Measurements from ENCODE around the gene LHX3.

Gene LHX3

GRCh38 chr9:136202454-136203407, 2.2 kb downstream of the LHX3 start:
- Histone ChIP-seq H3K27me3 (ENCODE audit: insufficient read depth, low read length) (peaks cover 84% of the 10 kb centered on the region), H3K4me1 (ENCODE audit: insufficient read depth, low read length) (no peaks in the 10 kb centered on the region), H3K9me3 (ENCODE audit: insufficient read depth, low read depth, low read length) (no peaks in the 10 kb centered on the region), H3K27ac (ENCODE audit: low read depth, low read length) (no peak overlapping the region), H3K9ac (ENCODE audit: low read depth, low read length) (no peak overlapping the region), H3K4me3 (ENCODE audit: low read length) (peak overlapping the region; percentile 32; the same call in 1 of the 2 replicates), H3K36me3 (ENCODE audit: insufficient read depth, low read length) (no peaks in the 10 kb centered on the region)
- whole genome bisulfite sequencing, result 13% methylated on average over 99 of the region's 99 CpGs

DNA sequence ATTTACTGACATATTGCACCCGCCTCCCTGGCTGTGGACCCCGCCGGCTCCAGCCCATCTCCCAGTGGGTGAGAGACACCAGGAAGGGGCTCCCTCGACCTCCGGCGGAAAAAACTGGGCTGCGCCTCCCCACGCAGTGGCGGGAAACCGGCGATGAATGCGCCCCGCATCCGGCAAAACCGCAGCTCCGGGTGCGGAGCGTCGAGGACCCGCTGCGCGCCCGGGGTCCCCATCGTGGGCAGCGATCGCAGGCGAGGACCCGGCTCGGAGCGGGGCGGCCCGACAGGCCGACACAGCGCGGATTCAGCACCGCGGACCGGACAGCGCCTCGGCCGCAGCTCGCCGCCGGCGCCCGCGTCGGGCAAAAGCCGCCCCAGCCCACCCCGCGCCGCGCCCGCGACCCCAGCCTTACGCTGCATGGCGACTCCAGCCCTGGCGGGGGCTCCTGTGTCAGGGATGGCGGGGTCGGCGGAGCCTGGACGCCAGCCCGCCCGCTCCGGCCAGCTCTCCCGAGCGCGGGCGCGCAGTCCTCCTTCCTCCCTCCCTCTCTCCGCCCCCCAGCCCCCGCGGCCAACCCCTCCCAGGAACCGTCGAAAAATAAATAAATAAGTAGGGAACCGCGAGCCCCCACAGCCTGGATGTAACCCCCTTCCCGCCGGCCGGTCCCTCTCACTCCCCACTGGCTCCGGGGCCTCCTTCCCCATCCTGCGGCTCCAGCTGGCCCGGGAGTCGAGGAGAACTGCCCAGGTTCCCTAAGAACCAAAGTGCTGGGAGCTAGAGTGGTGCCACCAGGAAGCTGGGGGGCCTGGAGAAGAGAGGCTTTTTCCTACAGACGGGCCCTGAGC, 3.1 kb downstream of the LHX3 start:
- WGBS, result 9% methylated on average over 85 of the region's 85 CpGs
- H3K4me1 ChIP-seq (ENCODE audit: insufficient read depth, low read length), result peaks cover 2% of the 10 kb centered on the region; the same call in 1 of the 2 replicates
- no peak overlapping the region for H3K27ac ChIP-seq (ENCODE audit: low read depth, low read length)
- peaks cover 93% of the 10 kb centered on the region for H3K27me3 ChIP-seq (ENCODE audit: insufficient read depth, low read length)
- H3K9ac ChIP-seq (ENCODE audit: low read depth, low read length), result no peak overlapping the region
- H3K9me3 ChIP-seq (ENCODE audit: insufficient read depth, low read depth, low read length), result no peaks in the 10 kb centered on the region
- H3K36me3 ChIP-seq (ENCODE audit: insufficient read depth, low read length), result no peaks in the 10 kb centered on the region
- H3K4me3 ChIP-seq (ENCODE audit: low read length), result no peak overlapping the region

GRCh38 chr9:136201174-136201573, 3.8 kb downstream of the LHX3 start:
- no peak overlapping the region for H3K4me3 ChIP-seq (ENCODE audit: low read length)
- 59% methylated on average over 13 of the region's 13 CpGs for WGBS

GRCh38 chr9:136200424-136200823, 4.5 kb downstream of the LHX3 start:
- no peak overlapping the region for H3K9ac ChIP-seq (ENCODE audit: low read depth, low read length)
- 70% methylated on average over 19 of the region's 19 CpGs for WGBS
- no peaks in the 10 kb centered on the region for H3K9me3 ChIP-seq (ENCODE audit: insufficient read depth, low read depth, low read length)
- no peak overlapping the region for H3K27ac ChIP-seq (ENCODE audit: low read depth, low read length)
- no peak overlapping the region for H3K4me3 ChIP-seq (ENCODE audit: low read length)
- H3K27me3 ChIP-seq (ENCODE audit: insufficient read depth, low read length), result peaks cover 98% of the 10 kb centered on the region
- peaks cover 7% of the 10 kb centered on the region; the same call in 1 of the 2 replicates for H3K4me1 ChIP-seq (ENCODE audit: insufficient read depth, low read length)
- H3K36me3 ChIP-seq (ENCODE audit: insufficient read depth, low read length), result no peaks in the 10 kb centered on the region

More at GRCh38 chr9:136201174-136201573, 3.8 kb downstream of the LHX3 start:
- no peaks in the 10 kb centered on the region for H3K9me3 ChIP-seq (ENCODE audit: insufficient read depth, low read depth, low read length)
- no peak overlapping the region for H3K9ac ChIP-seq (ENCODE audit: low read depth, low read length)
- no peak overlapping the region for H3K27ac ChIP-seq (ENCODE audit: low read depth, low read length)
- peaks cover 7% of the 10 kb centered on the region; the same call in 1 of the 2 replicates for H3K4me1 ChIP-seq (ENCODE audit: insufficient read depth, low read length)
- H3K36me3 ChIP-seq (ENCODE audit: insufficient read depth, low read length), result no peaks in the 10 kb centered on the region
- H3K27me3 ChIP-seq (ENCODE audit: insufficient read depth, low read length), result peaks cover 98% of the 10 kb centered on the region

DNA sequence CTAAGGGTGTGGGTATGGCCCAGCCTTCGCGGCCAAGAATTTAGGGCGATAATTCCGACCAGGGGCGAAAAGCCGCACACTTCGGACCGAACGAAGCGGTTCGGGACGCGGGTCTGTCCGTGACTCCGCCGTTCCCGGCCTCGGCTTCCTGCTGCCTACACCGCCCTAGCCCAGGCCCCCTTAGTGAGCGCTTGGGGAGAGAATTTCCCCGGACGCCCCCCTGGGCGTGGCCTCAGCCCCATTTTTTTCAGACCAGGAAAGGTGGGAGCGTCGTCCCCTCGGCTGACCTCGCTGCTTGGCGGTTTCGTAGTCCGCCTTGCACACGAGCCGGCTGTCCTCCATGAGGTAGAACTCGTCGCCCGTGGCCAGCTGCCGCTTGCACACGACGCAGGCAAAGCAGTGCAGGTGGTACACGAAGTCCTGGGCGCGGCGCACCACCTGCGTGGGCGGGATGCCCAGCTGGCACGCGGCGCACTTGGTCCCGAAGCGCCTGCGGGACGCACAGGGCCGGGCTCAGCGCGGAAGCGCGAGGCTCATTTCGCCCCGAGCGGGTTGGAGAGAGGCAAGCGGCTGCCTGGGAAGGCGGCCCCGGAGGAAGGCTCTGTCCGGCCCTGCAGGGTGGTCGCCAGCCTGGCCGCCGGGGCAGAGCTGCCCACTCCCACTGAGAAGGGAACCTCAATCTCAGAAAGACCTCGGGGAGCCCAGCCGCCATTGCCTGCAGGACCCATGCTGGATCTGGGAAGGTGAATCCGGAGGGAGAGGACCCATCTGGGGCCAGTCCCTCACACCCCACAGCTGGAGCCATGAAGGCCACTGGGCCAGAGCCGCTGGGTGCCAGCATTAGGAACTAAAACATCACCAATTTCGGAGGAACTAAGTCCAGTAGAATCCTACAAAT, 5.3 kb downstream of the LHX3 start:
- H3K9me3 ChIP-seq (ENCODE audit: insufficient read depth, low read depth, low read length), result no peaks in the 10 kb centered on the region
- peaks cover 100% of the 10 kb centered on the region for H3K27me3 ChIP-seq (ENCODE audit: insufficient read depth, low read length)
- no peak overlapping the region for H3K27ac ChIP-seq (ENCODE audit: low read depth, low read length)
- no peak overlapping the region for H3K9ac ChIP-seq (ENCODE audit: low read depth, low read length)
- H3K4me1 ChIP-seq (ENCODE audit: insufficient read depth, low read length), result peaks cover 7% of the 10 kb centered on the region; the same call in 1 of the 2 replicates
- H3K36me3 ChIP-seq (ENCODE audit: insufficient read depth, low read length), result no peaks in the 10 kb centered on the region
- WGBS, result 18% methylated on average over 71 of the region's 71 CpGs
- no peak overlapping the region for H3K4me3 ChIP-seq (ENCODE audit: low read length)

- Histone ChIP-seq H3K27me3 (ENCODE audit: insufficient read depth, low read length) (peaks cover 100% of the 10 kb centered on the region), H3K9me3 (ENCODE audit: insufficient read depth, low read depth, low read length) (no peaks in the 10 kb centered on the region), H3K4me1 (ENCODE audit: insufficient read depth, low read length) (peaks cover 7% of the 10 kb centered on the region; the same call in 1 of the 2 replicates), H3K36me3 (ENCODE audit: insufficient read depth, low read length) (no peaks in the 10 kb centered on the region), H3K4me3 (ENCODE audit: low read length) (no peak overlapping the region), H3K27ac (ENCODE audit: low read depth, low read length) (no peak overlapping the region), H3K9ac (ENCODE audit: low read depth, low read length) (no peak overlapping the region)
- 1% methylated on average over 62 of the region's 62 CpGs for WGBS
These were observed 6.3 kb downstream of the LHX3 start for GRCh38 chr9:136198605-136199083.

GRCh38 chr9:136197930-136198604, 6.9 kb downstream of the LHX3 start:
- peaks cover 7% of the 10 kb centered on the region; the same call in 1 of the 2 replicates for H3K4me1 ChIP-seq (ENCODE audit: insufficient read depth, low read length)
- 16% methylated on average over 18 of the region's 18 CpGs for WGBS
- H3K9ac ChIP-seq (ENCODE audit: low read depth, low read length), result no peak overlapping the region
- peaks cover 100% of the 10 kb centered on the region for H3K27me3 ChIP-seq (ENCODE audit: insufficient read depth, low read length)
- H3K4me3 ChIP-seq (ENCODE audit: low read length), result no peak overlapping the region
- no peak overlapping the region for H3K27ac ChIP-seq (ENCODE audit: low read depth, low read length)
- no peaks in the 10 kb centered on the region for H3K9me3 ChIP-seq (ENCODE audit: insufficient read depth, low read depth, low read length)
- H3K36me3 ChIP-seq (ENCODE audit: insufficient read depth, low read length), result no peaks in the 10 kb centered on the region

GRCh38 chr9:136197084-136197875, 7.6 kb downstream of the LHX3 start:
- Histone ChIP-seq H3K4me3 (ENCODE audit: low read length) (peak overlapping the region; percentile 19; the same call in 1 of the 2 replicates), H3K27ac (ENCODE audit: low read depth, low read length) (no peak overlapping the region), H3K27me3 (ENCODE audit: insufficient read depth, low read length) (peaks cover 100% of the 10 kb centered on the region), H3K36me3 (ENCODE audit: insufficient read depth, low read length) (no peaks in the 10 kb centered on the region), H3K4me1 (ENCODE audit: insufficient read depth, low read length) (peaks cover 9% of the 10 kb centered on the region), H3K9me3 (ENCODE audit: insufficient read depth, low read depth, low read length) (no peaks in the 10 kb centered on the region), H3K9ac (ENCODE audit: low read depth, low read length) (no peak overlapping the region)
- 19% methylated on average over 35 of the region's 35 CpGs for WGBS

DNA sequence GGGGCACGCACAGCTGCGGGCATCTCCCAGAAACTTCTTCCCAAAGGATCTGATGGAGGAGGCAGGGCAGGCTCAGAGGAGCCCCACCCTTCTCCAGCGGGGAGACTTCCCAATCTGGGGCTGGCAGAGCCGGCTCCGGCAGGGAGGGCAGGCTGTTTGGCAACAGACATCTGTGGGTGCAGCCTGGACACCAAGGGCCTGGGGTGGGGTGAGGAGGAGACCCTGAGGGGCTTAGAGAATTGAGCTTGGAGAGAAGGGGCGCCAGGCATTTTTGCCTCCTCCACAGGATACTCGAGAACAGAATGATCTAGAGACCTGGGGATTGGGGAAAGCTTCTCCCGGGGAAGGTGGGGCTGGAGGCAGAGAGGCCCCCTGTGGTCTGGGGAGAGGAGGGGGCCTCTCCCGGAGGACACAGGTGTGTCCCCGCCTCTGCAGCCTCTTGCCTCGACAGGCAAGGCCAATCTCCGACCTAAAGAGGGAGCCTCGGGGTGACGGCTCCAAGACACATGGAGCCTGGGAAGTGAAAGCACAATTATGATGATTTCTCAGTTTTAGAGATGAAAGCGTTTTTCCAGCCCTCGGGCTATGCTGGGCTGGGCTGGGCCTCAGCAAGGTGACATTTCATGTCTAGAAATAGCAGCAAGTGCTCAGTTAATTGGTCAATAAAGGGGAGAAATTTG, 8.4 kb downstream of the LHX3 start:
- peaks cover 12% of the 10 kb centered on the region for H3K4me1 ChIP-seq (ENCODE audit: insufficient read depth, low read length)
- H3K36me3 ChIP-seq (ENCODE audit: insufficient read depth, low read length), result no peaks in the 10 kb centered on the region
- no peak overlapping the region for H3K27ac ChIP-seq (ENCODE audit: low read depth, low read length)
- no peaks in the 10 kb centered on the region for H3K9me3 ChIP-seq (ENCODE audit: insufficient read depth, low read depth, low read length)
- H3K27me3 ChIP-seq (ENCODE audit: insufficient read depth, low read length), result peaks cover 100% of the 10 kb centered on the region
- H3K9ac ChIP-seq (ENCODE audit: low read depth, low read length), result no peak overlapping the region
- 9% methylated on average over 16 of the region's 16 CpGs for WGBS
- H3K4me3 ChIP-seq (ENCODE audit: low read length), result peak overlapping the region; percentile 19; the same call in 1 of the 2 replicates

All from HUES64 (cell line).